ENCODE data around the gene POLR3H.

Gene POLR3H

GRCh38 chr22:41534219-41534618 lies 10.1 kb downstream of the POLR3H start:
- DNase-seq: no peak

GRCh38 chr22:41532908-41533825 lies 11.1 kb downstream of the POLR3H start:
- DNase-seq: no peak

GRCh38 chr22:41531715-41532477 lies 12.4 kb downstream of the POLR3H start:
- no peak for DNase-seq

DNA sequence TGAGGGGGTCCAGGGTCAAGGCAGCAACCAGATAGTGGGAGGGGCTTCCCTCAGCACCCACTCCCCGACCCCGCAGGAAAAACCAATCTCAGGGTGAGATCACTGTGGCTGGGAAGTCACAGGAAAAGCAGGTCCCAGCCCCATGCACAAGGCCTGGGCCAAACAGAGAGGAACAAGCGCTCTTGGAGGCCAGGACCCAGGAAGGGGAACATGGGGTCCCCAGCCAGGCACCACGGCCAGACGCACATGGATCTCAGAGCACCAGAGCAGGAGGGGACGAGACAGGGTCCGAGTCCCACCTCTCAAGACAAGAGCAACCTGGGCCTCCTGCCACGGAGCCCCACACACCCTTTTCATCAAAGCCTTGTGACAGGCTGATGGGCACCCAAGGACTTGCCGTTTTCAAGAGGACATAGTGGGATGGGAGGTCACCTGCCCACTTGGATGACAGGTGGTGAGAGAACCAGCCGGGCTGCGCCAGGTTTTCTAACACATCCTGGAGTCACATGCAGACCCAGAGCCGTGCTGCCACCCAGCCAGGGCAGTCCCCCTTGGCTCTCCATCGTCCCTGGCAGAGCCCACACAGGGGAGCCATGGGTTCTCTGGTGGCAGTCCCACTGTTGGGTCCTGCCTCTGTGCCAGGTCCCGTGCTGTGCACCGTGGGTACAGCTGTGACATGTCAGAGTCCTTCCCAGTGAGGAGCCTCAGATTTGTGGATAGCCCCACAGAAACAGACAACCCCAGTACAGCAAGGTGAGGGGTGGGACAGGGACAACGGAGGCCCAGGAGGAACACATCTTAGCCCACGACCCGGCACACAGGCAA lies 13.2 kb downstream of the POLR3H start:
- no peak for DNase-seq

DNA sequence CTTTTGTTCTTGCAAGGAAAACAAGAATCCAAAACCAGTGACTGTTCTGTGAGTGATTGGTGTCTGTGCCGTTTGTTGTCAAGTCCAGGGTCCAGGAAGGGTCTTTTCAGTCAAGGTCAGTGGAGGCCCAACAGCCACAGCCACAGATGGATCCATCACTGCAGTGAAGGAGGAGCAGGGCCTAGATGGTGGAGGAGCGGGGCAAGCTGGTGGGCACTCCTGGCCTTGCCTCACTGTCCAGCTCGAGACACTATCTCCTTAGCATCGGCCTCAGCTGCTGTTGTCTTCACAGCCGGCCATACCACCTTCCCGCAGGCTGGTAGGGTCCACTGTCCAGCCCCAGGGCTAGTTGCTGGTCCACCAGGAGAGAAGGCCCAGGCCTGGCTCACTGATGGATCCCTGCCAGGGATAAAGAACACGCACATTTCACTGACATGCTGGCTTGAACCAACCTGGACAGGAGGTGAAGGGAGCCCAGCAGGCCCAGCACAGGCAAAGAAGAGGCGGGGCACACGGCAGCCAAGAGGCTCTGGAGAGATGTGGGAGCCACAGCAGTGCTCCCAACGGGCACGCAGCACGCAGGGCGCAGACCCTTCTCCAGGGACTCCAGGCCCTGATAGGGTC lies 15.2 kb downstream of the POLR3H start:
- no peak for DNase-seq

DNA sequence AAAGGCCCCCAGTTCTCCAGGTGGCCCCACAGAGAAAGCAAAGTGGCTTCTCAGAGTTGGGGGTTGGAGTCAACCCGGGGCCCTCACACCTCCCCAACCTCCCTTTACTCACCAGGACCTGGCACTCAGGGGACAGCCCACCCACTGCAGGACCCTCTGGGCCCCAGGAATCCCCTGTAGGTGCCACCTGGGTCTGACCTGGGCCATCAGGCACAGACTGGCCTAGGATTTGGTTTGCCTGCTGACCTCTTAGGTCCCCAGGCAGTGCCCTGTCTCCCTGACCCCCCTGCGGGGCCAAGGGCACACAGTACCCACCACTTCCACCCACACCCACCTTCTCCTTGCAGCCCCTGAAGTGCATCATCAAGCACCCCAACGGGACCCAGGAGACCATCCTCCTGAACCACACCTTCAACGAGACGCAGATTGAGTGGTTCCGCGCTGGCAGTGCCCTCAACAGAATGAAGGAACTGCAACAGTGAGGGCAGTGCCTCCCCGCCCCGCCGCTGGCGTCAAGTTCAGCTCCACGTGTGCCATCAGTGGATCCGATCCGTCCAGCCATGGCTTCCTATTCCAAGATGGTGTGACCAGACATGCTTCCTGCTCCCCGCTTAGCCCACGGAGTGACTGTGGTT lies 16.0 kb downstream of the POLR3H start:
- DNase-seq: no peak

DNA sequence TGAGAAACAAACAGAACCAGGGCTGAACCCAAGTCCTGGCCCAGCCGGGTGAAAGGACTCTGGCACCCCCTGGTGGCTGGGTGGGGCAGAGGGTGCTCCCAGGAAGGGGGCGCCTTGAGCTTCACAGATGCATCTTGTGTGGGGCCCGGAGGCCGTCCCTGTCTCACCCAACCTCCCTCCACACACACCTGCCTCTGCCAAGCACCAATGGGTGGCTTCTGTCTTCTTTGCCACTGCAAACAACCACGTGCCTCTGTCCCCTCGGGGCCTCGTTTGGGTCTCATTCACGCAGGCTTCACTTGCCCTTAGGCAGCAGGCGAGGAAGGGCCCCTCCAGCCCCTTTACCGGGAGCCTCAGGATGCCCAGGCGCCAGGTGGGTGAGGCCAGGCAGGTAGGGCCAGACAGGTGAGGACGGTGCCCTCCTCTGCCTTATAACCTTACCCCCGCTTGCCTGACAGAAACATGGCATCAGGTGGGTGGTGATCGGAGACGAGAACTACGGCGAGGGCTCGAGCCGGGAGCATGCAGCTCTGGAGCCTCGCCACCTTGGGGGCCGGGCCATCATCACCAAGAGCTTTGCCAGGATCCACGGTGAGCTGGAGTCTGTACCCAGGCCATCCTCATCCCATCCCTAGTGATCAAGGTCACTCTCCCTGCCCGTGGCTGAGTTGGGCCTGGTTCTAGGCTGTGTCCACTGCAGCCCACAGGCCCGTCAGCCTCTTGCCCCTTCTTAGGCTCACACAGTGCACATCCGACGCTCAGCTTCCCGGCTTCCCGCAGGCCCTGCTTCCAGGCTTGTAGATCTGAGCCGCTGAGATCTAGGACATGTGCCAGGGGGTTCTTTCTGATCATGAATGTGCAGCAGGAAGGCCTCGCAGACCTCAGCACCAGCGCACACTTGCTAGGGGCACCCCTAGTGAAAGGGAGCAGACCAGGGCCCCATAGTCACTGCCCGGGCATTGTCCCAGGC lies 17.2 kb downstream of the POLR3H start:
- no peak for DNase-seq

- no peak for DNase-seq
Observed at GRCh38 chr22:41526226-41526829, 17.9 kb downstream of the POLR3H start.

DNA sequence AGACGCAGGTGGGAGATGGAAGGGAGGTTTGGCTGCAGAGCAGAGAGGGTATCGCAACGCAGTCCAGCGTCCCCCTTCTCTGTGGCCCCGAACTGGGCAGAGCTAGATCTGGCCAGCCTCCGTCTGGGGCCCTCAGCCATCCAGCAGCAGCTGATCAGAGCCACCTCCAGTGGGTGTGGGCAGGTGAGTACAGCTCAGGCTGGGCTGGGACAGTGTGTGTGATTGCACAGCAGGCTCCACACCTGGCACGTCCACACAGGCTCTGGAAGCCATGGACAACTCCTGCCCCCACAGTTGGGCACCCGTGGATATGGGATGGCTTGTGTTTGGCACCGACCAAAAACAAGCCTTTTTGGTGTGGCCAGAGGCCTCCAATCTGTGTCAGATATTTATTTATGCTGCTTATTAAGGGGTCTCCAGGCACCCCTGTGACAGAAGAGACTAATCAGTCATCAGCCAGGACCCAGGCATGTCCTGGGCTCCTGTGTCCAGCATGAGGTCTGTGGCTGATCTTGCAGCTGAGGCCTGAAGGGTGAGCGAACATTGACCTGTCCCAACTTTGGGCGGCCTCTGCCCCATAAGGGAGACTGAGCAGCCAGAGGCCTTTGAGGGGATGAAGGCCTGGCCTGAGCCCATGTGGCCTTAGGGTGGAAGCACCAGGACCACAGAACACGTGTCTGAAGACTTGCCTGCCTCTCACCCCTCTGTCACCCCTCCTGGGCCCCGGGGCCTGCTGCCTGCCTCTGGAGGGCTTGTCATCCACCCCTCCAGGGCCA lies 18.6 kb downstream of the POLR3H start:
- no peak for DNase-seq

GRCh38 chr22:41524809-41525449 lies 19.3 kb downstream of the POLR3H start:
- no peak for DNase-seq

DNA sequence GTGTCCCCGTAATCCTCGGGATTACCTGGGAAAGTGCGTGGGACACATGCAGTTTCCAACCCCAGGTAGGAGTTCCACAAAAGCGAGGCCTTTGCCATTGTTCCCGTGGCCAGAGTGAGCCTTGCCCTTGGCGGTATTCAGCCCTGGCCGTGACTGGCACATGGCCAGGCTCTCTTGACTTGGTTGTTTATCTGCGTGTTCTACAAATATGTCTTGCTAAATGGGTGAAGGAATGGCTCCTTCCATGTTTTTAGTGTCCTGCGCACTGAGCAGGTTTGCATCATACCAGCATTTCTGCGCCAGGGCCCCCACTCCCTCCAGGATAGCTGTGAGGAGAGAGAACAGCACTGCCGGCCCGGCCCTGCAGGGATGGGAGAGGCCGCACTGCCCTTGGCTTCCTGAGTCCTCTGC lies 20.0 kb downstream of the POLR3H start:
- no peak for DNase-seq

- DNase-seq: no peak
Observed at GRCh38 chr22:41523464-41524221, 20.6 kb downstream of the POLR3H start.

- DNase-seq: no peak
Observed at GRCh38 chr22:41522813-41523212, 21.5 kb downstream of the POLR3H start.

- no peak for DNase-seq
Observed at GRCh38 chr22:41521126-41521525, 23.1 kb downstream of the POLR3H start.

DNA sequence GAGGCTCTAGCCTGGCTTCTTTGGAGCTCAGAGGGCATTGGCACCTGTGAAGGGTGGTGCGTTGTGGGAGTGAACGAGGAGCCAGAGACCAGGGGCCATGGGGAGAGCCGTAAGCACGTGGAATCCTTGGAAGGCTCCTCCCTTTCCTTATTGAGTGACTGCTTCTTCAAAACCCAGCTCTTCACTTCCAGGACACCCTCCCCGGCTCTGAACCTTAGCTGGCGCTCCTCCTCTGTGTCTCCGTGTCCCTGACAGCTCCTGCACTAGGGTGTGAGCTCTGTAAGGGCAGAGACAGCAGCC lies 26.3 kb downstream of the POLR3H start:
- no peak for DNase-seq

- DNase-seq: no peak
Observed at GRCh38 chr22:41517172-41518047, 26.9 kb downstream of the POLR3H start.

GRCh38 chr22:41516462-41516861 lies 27.8 kb downstream of the POLR3H start:
- DNase-seq: no peak

DNA sequence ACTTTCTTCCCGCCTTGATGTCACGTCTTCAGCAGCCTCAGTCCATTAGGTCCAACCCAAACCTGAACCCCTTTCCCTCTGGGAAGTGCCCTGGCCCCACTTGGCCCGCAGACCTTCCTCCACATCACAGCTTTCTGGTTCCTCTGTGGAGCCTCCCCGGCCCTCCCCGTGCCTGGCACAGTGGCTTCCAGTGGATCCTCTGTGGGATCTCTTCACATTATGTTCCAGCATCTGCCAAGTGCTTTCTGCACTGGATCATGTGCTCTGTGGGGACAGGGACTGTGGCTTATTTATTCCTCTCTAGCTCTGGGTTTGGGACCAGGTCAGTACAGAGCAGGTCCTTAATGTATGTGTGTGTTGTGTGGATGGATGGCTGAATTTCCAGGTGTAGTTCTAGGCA lies 30.9 kb downstream of the POLR3H start:
- DNase-seq: no peak

Data from NCI-H1417 treated with DMSO at 0.1 percent for 48 hours (cell line).